ENCODE data around the gene ASCL1.

Gene ASCL1

DNA sequence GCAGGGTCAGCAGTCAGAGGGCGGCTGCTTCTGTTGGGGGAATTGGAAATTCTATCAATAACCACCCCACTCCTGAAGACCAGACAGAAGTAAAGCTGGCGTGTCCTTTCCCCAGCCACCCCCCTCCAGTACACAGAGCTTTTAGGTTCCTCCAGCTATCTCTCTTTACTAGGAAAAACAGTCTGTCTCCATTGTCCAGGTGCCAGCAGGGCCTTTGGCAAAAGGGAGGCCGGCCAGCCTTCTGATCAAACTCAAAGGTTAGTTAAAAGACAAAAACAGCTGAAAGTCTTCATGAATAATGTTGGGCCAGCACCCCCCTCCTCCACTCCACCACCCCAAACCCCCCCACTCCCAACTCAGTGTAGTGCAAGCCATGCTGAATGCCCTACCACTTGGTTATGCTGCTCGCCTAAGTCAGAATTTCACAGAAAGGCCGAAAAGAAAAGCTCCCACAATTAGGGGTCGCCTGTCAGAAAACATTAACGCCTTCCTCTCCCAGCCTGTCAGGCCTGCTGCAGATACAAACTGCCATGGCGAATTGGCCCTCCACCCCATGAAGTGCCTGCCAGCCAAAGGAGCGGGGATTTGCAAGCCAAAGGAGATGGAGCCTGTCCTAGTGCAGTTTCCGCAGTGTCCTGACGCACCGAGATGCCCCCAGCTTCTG lies 8.9 kb downstream of the ASCL1 start:
- TF ChIP-seq, protein P1, sequence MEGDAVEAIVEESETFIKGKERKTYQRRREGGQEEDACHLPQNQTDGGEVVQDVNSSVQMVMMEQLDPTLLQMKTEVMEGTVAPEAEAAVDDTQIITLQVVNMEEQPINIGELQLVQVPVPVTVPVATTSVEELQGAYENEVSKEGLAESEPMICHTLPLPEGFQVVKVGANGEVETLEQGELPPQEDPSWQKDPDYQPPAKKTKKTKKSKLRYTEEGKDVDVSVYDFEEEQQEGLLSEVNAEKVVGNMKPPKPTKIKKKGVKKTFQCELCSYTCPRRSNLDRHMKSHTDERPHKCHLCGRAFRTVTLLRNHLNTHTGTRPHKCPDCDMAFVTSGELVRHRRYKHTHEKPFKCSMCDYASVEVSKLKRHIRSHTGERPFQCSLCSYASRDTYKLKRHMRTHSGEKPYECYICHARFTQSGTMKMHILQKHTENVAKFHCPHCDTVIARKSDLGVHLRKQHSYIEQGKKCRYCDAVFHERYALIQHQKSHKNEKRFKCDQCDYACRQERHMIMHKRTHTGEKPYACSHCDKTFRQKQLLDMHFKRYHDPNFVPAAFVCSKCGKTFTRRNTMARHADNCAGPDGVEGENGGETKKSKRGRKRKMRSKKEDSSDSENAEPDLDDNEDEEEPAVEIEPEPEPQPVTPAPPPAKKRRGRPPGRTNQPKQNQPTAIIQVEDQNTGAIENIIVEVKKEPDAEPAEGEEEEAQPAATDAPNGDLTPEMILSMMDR (IDR thresholded peaks at IDR 0.05; ENCODE audit: extremely low read depth, missing control alignments), result no peak
- DNase-seq (ENCODE audit: low spot score), result no peak

DNA sequence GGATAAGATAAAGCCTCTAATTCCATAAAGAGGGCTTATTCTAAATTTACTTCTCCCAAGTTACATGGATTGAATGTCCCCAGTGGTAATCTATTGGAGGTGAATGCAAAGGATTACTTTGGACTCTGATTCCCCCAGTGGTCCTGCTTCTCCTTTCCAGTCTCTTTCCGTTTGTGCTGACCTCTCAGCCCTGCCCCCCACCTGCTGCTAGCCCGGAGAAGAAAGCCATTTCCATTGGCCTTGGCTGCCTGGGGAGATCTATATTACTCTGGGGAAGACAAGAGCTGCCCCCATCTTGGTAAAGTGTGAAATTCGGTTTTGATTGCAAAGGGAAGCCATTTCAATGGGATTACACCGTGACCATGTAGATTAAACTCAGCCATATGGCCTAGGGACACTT lies 13.3 kb downstream of the ASCL1 start:
- DNase-seq (ENCODE audit: low spot score), result no peak
- TF ChIP-seq, protein P1 (IDR thresholded peaks at IDR 0.05; ENCODE audit: extremely low read depth, missing control alignments), result no peak

DNA sequence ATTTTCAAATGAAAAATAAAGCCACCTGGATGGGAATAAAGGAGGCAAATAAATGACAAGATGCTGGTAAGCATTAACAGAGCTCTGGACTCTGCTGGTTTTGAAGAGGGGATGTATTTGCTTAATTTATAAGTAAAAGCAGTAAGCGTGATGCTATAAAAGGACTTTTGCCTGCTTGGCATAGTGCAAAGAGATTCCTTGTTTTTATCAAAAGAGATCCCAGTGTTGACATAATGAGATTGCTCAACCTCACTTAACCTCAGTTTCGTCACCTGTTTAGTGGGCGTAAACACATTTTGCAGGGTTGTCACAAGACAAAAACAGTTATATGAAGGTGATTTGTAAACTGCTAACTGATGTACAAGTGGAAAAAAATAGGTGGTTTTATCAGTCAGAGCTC lies 13.8 kb downstream of the ASCL1 start:
- no peak for DNase-seq (ENCODE audit: low spot score)
- TF ChIP-seq, protein P1 (IDR thresholded peaks at IDR 0.05; ENCODE audit: extremely low read depth, missing control alignments), result no peak

DNA sequence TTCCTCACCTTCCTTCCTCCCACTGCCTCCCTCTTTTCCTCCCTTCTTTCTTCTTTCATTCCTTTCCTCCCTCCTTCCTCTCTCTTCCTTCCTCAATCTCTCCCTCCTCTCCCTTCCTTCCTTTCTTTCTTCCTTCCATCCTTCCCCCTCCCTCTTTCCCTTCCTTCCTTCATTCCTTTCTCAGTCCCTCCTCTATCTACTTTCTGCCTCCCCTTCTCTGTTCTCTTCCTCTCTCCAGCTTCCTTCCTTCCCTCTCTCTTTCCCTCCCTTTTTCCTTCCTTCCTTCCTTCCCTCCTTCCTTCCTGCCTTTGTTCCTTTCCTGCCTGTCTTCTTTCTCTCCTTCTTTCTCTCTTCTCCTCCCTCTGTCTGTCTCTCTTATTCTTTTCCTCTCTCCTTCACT lies 16.1 kb downstream of the ASCL1 start:
- TF ChIP-seq, protein P1 (IDR thresholded peaks at IDR 0.05; ENCODE audit: extremely low read depth, missing control alignments), result no peak
- no peak for DNase-seq (ENCODE audit: low spot score)

DNA sequence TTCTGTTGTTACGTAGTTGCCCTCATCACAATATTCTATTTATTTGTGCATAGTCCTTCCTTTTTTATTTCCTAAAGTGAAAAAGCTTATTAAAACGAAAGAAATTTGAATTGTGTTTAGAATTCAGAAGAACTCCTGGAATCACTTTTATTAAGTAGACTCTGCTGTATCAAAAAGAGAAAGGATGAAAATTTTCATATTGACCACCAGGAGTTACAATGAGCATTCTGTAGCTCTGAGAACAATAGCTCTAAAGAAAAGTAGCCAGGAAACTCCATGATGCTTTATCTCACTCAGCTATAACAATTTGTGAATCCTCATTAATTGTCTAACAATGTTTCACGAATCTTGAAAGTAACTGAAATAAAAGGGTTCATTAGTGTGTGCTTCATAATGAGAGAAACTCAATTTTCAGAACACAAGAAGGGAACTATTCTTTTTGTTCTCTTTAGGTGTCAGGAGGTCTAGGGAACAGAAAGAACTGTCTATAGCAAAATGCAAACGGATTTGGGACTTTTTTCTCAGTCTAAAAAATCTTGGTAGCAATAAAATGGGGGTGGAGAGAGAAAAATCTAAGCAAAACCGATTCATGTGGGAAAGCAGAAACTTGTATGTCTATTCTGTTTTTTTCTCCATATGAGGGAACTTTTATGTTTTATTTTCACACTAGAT lies 19.3 kb downstream of the ASCL1 start:
- no peak for DNase-seq (ENCODE audit: low spot score)

DNA sequence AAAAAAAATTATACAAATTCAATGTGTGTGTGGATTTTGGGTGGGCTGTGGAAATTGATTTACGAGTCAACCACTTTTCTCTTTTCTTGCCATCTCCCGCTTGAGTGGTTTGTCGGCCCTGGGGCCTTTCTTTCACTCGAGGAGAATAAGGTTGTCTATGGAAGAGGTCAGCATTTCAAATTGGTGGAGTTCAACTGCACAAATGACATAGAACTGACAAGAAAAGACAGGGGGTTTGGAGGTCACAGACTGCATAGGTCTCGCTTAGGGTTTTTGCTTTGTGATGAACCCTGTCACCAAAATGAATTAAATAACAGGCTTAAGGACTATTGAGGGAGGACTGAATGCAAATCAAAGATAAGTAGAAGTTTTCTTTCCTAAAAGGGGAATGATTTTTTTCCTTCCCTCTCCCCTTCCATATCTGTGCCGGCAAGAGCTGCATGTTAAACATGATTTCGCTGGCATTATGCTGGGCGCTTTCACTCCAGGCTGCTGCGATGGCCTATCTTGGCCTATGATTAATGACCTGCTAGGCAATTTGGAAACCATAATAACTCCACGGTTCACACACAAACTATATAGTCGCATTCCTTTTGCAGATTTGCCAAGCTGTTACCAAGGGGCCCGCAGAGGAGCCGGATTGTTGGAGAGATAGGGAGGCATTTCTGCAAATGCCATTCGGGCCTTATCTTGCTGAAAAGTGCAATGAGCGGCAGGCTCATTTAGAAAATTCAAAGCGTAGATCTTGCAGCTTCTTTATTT lies 20.7 kb downstream of the ASCL1 start:
- TF ChIP-seq, protein P1 (IDR thresholded peaks at IDR 0.05; ENCODE audit: extremely low read depth, missing control alignments), result no peak
- no peak for DNase-seq (ENCODE audit: low spot score)

More for the DNA sequence above, 19.3 kb downstream of the ASCL1 start:
- TF ChIP-seq, protein P1 (IDR thresholded peaks at IDR 0.05; ENCODE audit: extremely low read depth, missing control alignments), result no peak

DNA sequence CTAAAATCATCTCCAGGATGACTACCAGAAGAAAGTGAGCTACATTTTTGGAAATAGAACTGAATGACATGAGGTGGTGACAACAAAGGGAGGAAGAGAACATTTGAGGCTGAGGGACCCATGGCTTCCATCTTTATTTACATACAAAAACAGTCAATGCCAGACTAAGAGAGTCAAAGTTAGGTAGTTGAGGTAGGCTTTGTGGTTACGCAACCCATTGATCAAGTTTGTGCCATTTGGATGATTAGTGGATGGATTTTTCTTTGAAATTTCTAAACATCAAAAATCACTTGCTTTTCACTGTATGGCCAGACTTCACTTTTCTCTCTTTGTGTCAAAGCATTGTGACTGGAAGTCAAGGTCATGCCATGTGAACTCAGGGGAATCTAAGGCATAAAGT lies 22.9 kb downstream of the ASCL1 start:
- TF ChIP-seq, protein P1 (IDR thresholded peaks at IDR 0.05; ENCODE audit: extremely low read depth, missing control alignments), result no peak
- DNase-seq (ENCODE audit: low spot score), result no peak
